ENCODE measurements around the gene LZTS3. TPM values are rescaled to one million over a fixed set of nuclear protein-coding genes. Genes with fewer than 3 reads are reported as not detected.
"Not testable (repeated sequence)": the region's sequence is repeated elsewhere in the genome, so short reads cannot be mapped to it uniquely, and the experiment has no call there.

LZTS3 gene
- 1 to 10 TPM; 1.4 to 5.5 (median 2.3) TPM for total RNA-seq
- 1 to 10 TPM in 1 of 3 donors, under 1 TPM in 2; 0.64 to 1.6 (median 0.96) TPM for polyA plus RNA-seq
- long read RNA-seq, donor 1: 0 reads
- long read RNA-seq, donor 2: 0 reads

DNA sequence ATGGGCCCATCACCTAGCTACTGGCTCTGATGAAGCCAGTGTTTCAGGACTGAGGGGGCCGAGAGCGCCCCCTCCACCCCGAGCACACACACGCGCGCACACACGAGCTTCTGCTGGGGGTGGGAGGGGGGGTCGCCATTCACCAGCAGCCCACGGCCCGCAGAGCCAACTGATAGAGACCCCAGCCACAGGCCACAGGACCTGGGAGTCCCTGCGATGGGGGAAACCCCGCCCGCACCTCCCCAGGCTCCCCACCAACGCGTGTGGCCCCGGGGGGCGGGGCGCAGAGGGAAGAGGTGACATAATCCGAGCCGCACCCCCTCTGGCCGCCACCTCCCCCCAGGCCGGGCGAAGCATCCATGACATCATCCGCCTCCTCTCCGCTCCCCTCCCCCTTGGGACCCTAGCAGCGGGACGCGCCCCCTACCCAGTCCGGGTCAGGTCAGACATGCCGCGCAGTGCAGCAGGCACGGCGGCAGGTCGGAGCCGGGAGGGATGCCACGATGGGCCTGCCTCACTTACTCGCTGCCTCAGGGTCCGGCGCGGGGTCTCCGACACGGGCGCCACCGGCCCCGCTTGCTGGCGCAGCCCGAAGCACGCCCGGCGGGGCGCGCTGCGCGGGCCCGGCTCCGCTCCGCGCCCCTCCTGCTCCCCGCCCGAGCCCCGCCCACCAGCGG is at the start of gene LZTS3:
Gene LZTS3 (minus strand): TSS at position 617 of the 677 bp plus-strand sequence. CDS start 6,386 bp downstream, outside the sequence.
- Histone ChIP-seq H3K27ac (peak within 1 kb of the TSS in 6 of 8 donors; percentile 46 to 86 (median 65)), H3K4me1 (peaks cover 0 to 33% (median 18%) of the 10 kb centered on the region in 6 donors), H3K27me3 (replicated peaks in 1 of 7) (peaks cover 0 to 48% (median 29%) of the 10 kb centered on the region in 7 donors), H3K36me3 (no peaks in the 10 kb centered on the region), H3K9me3 (no peaks in the 10 kb centered on the region), H3K4me3 (peak within 1 kb of the TSS; percentile 69 to 98 (median 82))
- WGBS, 5 donors: 0 to 1% (median 0%) methylated on average over 24 to 62 of the region's 62 CpGs; no CpG with 5 or more reads in 1 of the 5 donors
- intact Hi-C loops (cut with DNase I; ENCODE audit: low total_unique reads): no loop called here
- peak; percentile 90 for DNase-seq
- TF ChIP-seq POLR2AphosphoS5 (IDR thresholded peaks at IDR 0.05) (peak; percentile 31 to 52 (median 49)), POLR2A (IDR thresholded peaks at IDR 0.05) (no peak)

DNA sequence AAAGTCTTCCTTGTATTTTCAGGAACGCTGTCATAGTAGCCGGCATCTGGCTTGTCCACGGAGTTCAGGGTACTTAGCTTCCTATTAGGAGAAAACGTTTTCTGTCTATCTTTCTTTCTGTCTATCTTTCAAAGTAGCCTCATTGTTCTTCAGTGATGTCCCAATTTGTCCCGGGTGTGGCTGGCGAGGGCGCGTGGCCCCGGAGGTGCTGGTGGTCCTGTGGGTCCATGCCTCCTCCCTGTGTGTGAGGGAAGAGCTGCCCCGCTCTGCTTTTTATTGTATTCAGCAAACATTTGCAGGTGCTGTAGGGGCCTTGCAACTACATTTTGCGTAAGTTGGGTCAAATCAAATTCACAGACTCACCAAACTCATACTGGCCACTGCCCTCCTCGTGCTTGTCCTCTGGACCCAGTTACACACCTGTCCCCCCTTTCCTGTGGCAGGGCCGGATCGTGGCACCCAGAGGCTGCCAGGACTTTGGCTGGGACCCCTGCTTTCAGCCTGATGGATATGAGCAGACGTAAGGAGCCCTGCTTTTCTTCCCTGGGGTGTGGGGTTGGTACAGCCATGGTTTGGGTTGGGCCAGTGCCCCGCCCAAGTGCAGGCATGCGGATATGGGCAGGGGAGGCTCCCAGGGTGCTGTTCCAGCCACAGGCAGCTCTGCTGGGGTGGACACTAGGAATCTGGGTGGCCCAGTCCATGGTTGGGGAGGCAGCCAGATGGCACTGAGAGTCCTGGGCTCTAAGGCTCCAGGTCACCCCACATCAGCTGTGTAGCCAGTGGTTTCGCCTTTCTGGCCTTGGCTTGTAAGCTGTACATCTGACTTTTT is 48.3 kb upstream of the LZTS3 start:
- Histone ChIP-seq H3K4me1 (peaks cover 10 to 32% (median 24%) of the 10 kb centered on the region in 6 donors), H3K4me3 (no peak overlapping the region), H3K36me3 (peaks cover 0 to 78% (median 51%) of the 10 kb centered on the region in 6 donors), H3K27me3 (replicated peaks in 1 of 7) (no peaks in the 10 kb centered on the region), H3K27ac (no peak overlapping the region), H3K9me3 (no peaks in the 10 kb centered on the region)
- intact Hi-C loops (cut with DNase I; ENCODE audit: low total_unique reads): no loop called here
- WGBS, 5 donors: 89 to 93% (median 92%) methylated on average over 16 to 18 of the region's 18 CpGs
- TF ChIP-seq POLR2AphosphoS5 (IDR thresholded peaks at IDR 0.05) (no peak), POLR2A (IDR thresholded peaks at IDR 0.05) (no peak), CTCF (IDR thresholded peaks at IDR 0.05 in 8 of 11, conservative IDR thresholded peaks at IDR 0.05 in 3 of 11) (no peak)
- DNase-seq: no peak

- 24 to 66% (median 25%) methylated on average over 9 to 30 of the region's 30 CpGs for WGBS, 5 donors
- peak; percentile 68 to 98 (median 90) for TF ChIP-seq CTCF (IDR thresholded peaks at IDR 0.05 in 8 of 11, conservative IDR thresholded peaks at IDR 0.05 in 3 of 11)
- TF ChIP-seq POLR2A (IDR thresholded peaks at IDR 0.05): no peak
- TF ChIP-seq POLR2AphosphoS5 (IDR thresholded peaks at IDR 0.05): peak; percentile 52 to 79 (median 63)
- Histone ChIP-seq H3K27ac (no peak overlapping the region), H3K4me3 (peak overlapping the region in 1 of 8 donors; percentile 31), H3K9me3 (no peaks in the 10 kb centered on the region), H3K36me3 (peaks cover 0 to 87% (median 61%) of the 10 kb centered on the region in 6 donors), H3K27me3 (replicated peaks in 1 of 7) (no peaks in the 10 kb centered on the region), H3K4me1 (peaks cover 10 to 29% (median 20%) of the 10 kb centered on the region in 6 donors)
- DNase-seq: peak; percentile 93
- intact Hi-C loops (cut with DNase I; ENCODE audit: low total_unique reads): loop anchor here (10.0 kb wide), 1 partner anchor 96 kb away; no protein-coding TSS in a partner anchor
Observed at GRCh38 chr20:3218307-3218988, 45.1 kb upstream of the LZTS3 start.

- DNase-seq, H3K4me3 ChIP-seq: not testable (repeated sequence)
- intact Hi-C loops (cut with DNase I; ENCODE audit: low total_unique reads): loop anchor here (10.0 kb wide), 1 partner anchor 99 kb away; no protein-coding TSS in a partner anchor
Observed at GRCh38 chr20:3215359-3215917, 42.1 kb upstream of the LZTS3 start.

More at GRCh38 chr20:3215359-3215917, 42.1 kb upstream of the LZTS3 start:
- H3K27ac ChIP-seq; H3K27me3 ChIP-seq (replicated peaks in 1 of 7); H3K9me3 ChIP-seq: not testable (repeated sequence)
- WGBS, 5 donors: 88 to 96% (median 93%) methylated on average over 7 of the region's 7 CpGs
- peaks cover 7 to 24% (median 16%) of the 10 kb centered on the region in 6 donors for H3K4me1 ChIP-seq
- peaks cover 0 to 63% (median 38%) of the 10 kb centered on the region in 6 donors for H3K36me3 ChIP-seq

All from spleen (tissue), 13 donors.